ENCODE data around the gene ACRBP. TPM values are rescaled to one million over a fixed set of nuclear protein-coding genes. Genes with fewer than 3 reads are reported as not detected.

The ACRBP gene
- polyA plus RNA-seq, 1 donor from 2014 or later = 1.6 TPM

DNA sequence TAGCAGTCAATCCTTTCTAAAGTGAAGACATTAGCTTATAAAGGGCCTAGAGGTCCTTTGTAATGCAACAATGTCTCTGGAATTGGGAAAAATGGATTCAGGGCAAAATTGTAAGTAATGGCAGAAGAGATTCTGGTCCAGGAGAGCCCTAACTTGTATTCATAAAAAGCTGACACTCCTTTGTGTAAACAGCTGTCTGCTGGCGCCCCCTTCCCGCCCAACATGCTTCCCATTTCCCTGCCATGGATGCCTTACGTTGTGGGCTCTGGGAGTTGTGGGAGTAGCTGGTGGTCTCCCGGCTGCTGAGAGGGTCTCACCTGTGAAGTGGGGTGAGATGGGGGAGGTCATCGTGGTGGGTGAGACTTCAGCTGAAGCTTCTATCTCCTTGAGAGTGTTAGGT, 2.3 kb downstream of the ACRBP start:
- no peak overlapping the region for H2AFZ ChIP-seq (ENCODE audit: low read depth, low read length)
- no peak overlapping the region for H3K4me3 ChIP-seq (ENCODE audit: low read length)
- no peak overlapping the region for H3K4me2 ChIP-seq (ENCODE audit: low read length)
- H3K27ac ChIP-seq (ENCODE audit: low read length) = no peak overlapping the region
- TF ChIP-seq RAD21 (conservative IDR thresholded peaks at IDR 0.05) (peak; percentile 55), POLR2AphosphoS5 (IDR thresholded peaks at IDR 0.05) (no peak), EP300 (conservative IDR thresholded peaks at IDR 0.05; ENCODE audit: poor library complexity, severe bottlenecking) (no peak), SMC3 (conservative IDR thresholded peaks at IDR 0.05; ENCODE audit: poor library complexity) (peak; percentile 57)
- TF ChIP-seq, protein P1, sequence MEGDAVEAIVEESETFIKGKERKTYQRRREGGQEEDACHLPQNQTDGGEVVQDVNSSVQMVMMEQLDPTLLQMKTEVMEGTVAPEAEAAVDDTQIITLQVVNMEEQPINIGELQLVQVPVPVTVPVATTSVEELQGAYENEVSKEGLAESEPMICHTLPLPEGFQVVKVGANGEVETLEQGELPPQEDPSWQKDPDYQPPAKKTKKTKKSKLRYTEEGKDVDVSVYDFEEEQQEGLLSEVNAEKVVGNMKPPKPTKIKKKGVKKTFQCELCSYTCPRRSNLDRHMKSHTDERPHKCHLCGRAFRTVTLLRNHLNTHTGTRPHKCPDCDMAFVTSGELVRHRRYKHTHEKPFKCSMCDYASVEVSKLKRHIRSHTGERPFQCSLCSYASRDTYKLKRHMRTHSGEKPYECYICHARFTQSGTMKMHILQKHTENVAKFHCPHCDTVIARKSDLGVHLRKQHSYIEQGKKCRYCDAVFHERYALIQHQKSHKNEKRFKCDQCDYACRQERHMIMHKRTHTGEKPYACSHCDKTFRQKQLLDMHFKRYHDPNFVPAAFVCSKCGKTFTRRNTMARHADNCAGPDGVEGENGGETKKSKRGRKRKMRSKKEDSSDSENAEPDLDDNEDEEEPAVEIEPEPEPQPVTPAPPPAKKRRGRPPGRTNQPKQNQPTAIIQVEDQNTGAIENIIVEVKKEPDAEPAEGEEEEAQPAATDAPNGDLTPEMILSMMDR (IDR thresholded peaks at IDR 0.05; ENCODE audit: poor library complexity, severe bottlenecking) = peak; percentile 45
- TF ChIP-seq, protein P2, sequence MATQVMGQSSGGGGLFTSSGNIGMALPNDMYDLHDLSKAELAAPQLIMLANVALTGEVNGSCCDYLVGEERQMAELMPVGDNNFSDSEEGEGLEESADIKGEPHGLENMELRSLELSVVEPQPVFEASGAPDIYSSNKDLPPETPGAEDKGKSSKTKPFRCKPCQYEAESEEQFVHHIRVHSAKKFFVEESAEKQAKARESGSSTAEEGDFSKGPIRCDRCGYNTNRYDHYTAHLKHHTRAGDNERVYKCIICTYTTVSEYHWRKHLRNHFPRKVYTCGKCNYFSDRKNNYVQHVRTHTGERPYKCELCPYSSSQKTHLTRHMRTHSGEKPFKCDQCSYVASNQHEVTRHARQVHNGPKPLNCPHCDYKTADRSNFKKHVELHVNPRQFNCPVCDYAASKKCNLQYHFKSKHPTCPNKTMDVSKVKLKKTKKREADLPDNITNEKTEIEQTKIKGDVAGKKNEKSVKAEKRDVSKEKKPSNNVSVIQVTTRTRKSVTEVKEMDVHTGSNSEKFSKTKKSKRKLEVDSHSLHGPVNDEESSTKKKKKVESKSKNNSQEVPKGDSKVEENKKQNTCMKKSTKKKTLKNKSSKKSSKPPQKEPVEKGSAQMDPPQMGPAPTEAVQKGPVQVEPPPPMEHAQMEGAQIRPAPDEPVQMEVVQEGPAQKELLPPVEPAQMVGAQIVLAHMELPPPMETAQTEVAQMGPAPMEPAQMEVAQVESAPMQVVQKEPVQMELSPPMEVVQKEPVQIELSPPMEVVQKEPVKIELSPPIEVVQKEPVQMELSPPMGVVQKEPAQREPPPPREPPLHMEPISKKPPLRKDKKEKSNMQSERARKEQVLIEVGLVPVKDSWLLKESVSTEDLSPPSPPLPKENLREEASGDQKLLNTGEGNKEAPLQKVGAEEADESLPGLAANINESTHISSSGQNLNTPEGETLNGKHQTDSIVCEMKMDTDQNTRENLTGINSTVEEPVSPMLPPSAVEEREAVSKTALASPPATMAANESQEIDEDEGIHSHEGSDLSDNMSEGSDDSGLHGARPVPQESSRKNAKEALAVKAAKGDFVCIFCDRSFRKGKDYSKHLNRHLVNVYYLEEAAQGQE (IDR thresholded peaks at IDR 0.05; ENCODE audit: borderline replicate concordance) = no peak
- H3K36me3 ChIP-seq (ENCODE audit: insufficient read depth, low read length) = no peaks in the 10 kb centered on the region
- no peaks in the 10 kb centered on the region for H3K9me3 ChIP-seq (ENCODE audit: low read length)
- no peaks in the 10 kb centered on the region for H3K9me2 ChIP-seq (ENCODE audit: insufficient read depth, low read length)
- no peaks in the 10 kb centered on the region for H3F3A ChIP-seq (ENCODE audit: insufficient read depth, low read length, poor library complexity, severe bottlenecking)
- no peaks in the 10 kb centered on the region for H3K27me3 ChIP-seq (ENCODE audit: insufficient read depth, low read depth, low read length)
- H3K79me2 ChIP-seq (replicated peaks; ENCODE audit: insufficient read depth, low read length) = no peaks in the 10 kb centered on the region
- H3K9ac ChIP-seq (ENCODE audit: low read length) = no peak overlapping the region
- H4K20me1 ChIP-seq (ENCODE audit: insufficient read depth) = no peaks in the 10 kb centered on the region

DNA sequence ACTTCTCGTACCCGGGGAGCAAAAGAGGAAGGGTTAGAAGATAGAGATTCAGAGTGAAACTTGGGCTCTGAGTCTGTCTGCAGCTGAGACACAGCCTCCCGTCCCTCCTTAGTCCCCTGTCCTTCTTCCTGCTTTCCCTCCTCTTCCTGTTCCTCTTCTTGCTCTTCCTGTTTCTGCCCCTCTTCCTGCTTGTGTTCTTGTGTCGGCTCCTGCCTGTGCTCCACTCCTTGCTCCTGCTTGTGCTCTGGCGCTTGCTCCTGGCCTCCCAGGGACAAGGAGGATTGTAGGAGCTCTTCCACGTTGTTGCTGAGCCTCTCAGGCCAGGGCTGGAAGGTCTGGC, 3.0 kb downstream of the ACRBP start:
- TF ChIP-seq POLR2AphosphoS5 (IDR thresholded peaks at IDR 0.05) (no peak), SMC3 (conservative IDR thresholded peaks at IDR 0.05; ENCODE audit: poor library complexity) (no peak), EZH2 (IDR thresholded peaks at IDR 0.05; ENCODE audit: borderline replicate concordance, insufficient read depth, low read length, poor library complexity, severe bottlenecking) (no peak), EP300 (conservative IDR thresholded peaks at IDR 0.05; ENCODE audit: poor library complexity, severe bottlenecking) (no peak), RAD21 (conservative IDR thresholded peaks at IDR 0.05) (no peak), TAF1 (IDR thresholded peaks at IDR 0.05; ENCODE audit: low read depth) (no peak), MXI1 (conservative IDR thresholded peaks at IDR 0.05; ENCODE audit: poor library complexity, severe bottlenecking) (no peak)
- TF ChIP-seq, protein P2 (IDR thresholded peaks at IDR 0.05; ENCODE audit: borderline replicate concordance) = no peak
- TF ChIP-seq, protein P1 (IDR thresholded peaks at IDR 0.05; ENCODE audit: poor library complexity, severe bottlenecking) = no peak
- no peaks in the 10 kb centered on the region for H3K36me3 ChIP-seq (ENCODE audit: insufficient read depth, low read length)
- H3K9me2 ChIP-seq (ENCODE audit: insufficient read depth, low read length) = no peaks in the 10 kb centered on the region
- H2AFZ ChIP-seq (ENCODE audit: low read depth, low read length) = no peak overlapping the region
- H3K4me2 ChIP-seq (ENCODE audit: low read length) = no peak overlapping the region
- no peak overlapping the region for H3K27ac ChIP-seq (ENCODE audit: low read length)
- H3K9ac ChIP-seq (ENCODE audit: low read length) = no peak overlapping the region
- no peaks in the 10 kb centered on the region for H3K9me3 ChIP-seq (ENCODE audit: low read length)
- no peaks in the 10 kb centered on the region for H3K27me3 ChIP-seq (ENCODE audit: insufficient read depth, low read depth, low read length)
- H3K79me2 ChIP-seq (replicated peaks; ENCODE audit: insufficient read depth, low read length) = no peaks in the 10 kb centered on the region
- H4K20me1 ChIP-seq (ENCODE audit: insufficient read depth) = no peaks in the 10 kb centered on the region
- H3F3A ChIP-seq (ENCODE audit: insufficient read depth, low read length, poor library complexity, severe bottlenecking) = no peaks in the 10 kb centered on the region
- H3K4me3 ChIP-seq (ENCODE audit: low read length) = no peak overlapping the region

Data from neural cell (in vitro differentiated cells).